GM13976 (cell line): Measurements from ENCODE around the gene RAPH1.

Experiments
- DNase-seq: peaks from one replicate; pipeline ENCODE4 v3.0.0; 2012; ENCODE audit warnings: low spot score
- in situ Hi-C: fragments of 300-500 bp; cut with MboI; formaldehyde crosslinking; loops from one replicate; pipeline ENCODE4 v1.12.0; 2022; ENCODE audit warnings: low sequenced_read_pairs, mixed read lengths, inconsistent platforms; ENCODE audit not compliant: unreplicated experiment
- TF ChIP-seq, protein P1 (sequence below): IDR thresholded peaks from 2 replicates; pipeline ENCODE4 v1.5.1; 2012; ENCODE audit warnings: borderline replicate concordance, mild to moderate bottlenecking; ENCODE audit not compliant: insufficient read depth; ENCODE audit errors: extremely low read depth, missing control alignments, control extremely low read depth

The RAPH1 gene

DNA sequence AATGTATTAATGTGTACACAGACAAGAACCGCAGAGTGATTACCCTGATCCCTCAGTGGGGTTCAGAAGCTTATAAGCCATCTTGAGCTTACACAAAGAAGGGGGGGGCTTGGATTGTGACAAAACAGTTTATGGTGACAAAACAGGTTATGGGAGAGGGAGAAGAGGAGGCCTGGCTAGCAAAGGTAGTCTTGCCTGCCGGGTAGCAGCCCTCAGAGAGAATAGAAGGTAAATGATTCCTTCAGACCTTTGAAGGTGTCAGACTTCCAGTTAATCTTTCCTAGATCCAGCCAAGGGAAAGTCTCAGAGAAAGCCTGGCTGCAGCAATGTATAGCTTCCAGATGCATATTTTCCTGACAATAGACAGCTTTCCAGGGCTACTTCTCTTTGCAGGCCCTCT is 44.6 kb upstream of the RAPH1 start:
- in situ Hi-C loops, result no loop called here
- no peak for DNase-seq
- TF ChIP-seq, protein P1, sequence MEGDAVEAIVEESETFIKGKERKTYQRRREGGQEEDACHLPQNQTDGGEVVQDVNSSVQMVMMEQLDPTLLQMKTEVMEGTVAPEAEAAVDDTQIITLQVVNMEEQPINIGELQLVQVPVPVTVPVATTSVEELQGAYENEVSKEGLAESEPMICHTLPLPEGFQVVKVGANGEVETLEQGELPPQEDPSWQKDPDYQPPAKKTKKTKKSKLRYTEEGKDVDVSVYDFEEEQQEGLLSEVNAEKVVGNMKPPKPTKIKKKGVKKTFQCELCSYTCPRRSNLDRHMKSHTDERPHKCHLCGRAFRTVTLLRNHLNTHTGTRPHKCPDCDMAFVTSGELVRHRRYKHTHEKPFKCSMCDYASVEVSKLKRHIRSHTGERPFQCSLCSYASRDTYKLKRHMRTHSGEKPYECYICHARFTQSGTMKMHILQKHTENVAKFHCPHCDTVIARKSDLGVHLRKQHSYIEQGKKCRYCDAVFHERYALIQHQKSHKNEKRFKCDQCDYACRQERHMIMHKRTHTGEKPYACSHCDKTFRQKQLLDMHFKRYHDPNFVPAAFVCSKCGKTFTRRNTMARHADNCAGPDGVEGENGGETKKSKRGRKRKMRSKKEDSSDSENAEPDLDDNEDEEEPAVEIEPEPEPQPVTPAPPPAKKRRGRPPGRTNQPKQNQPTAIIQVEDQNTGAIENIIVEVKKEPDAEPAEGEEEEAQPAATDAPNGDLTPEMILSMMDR, result no peak

DNA sequence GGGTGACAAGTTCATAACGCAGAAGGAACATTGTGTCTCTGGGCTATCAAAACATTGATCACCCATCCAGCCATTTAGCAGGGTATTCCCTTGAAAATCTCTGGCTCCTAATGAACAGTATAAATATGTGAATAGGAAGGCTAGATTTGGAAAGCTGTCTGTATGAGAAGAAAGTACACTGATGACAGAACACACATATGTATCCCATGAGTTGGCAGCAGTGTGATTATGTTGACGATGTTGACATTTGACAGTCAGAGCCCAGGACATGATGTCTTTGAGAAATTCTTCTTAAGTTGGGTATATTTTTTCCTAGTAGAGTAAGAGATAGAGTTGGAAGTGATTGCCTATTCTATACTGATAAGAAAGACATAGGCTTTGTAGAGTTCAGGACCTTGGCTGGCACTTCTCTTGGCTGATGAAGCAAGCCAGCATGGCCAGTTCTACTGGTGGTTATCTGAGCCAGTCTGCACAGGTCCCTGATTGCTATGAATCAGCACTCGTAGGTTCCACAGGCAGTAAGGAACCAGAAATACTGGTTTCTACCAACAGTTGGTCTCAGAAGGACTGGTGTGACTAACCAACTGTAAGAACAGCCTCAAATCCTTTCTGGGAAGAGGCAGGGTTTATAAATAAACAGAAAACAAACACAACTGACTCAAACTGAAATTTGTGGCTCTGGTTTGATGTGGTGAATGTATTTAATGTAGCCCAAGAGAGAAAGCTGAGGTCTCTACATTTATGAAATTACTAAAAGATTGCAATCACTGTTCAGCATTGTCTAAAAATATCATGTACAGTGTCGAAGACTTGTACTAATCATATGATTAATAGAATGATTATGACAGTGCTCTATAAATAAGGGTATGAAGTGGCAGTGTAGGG is 43.9 kb upstream of the RAPH1 start:
- TF ChIP-seq, protein P1, result no peak
- DNase-seq, result no peak

DNA sequence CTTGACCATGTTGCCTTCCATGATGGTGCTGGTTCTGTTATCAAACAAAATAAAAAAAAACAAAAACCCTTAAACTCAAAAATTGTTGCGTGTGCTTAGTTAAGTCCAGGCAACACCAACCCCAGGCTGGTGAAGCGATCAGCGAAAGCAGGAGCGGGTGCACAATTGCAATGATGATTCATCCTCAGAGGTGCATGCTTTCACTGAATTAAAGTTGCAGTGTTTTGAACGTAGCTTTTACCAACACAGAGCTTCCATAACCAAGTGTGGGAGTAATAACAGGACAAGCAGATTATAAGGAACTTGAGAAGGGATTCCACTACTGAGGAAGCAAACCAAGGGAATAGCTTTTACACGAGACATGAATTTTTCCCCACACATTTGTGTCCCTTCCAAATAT is 39.7 kb upstream of the RAPH1 start:
- TF ChIP-seq, protein P1, result no peak
- in situ Hi-C loops, result no loop called here
- DNase-seq, result no peak

More for the DNA sequence above, 43.9 kb upstream of the RAPH1 start:
- in situ Hi-C loops, result no loop called here

DNA sequence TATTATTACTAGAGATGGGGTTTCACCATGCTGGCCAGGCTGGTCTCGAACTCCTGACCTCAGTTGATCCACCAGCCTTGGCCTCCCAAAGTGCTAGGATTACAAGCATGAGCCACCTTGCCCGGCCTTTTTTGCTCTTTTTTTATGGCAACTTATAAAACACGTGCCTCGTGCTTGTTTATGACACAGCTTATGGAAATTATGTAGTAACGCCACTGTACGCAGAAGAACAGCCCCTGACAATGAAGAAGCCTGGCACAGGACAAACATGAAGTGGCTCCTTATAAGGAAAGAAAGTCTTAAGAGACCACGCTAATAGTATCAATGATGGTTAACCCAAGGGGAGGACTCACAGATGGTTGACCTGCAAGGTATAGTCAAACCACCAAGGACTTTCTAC is 37.2 kb upstream of the RAPH1 start:
- no peak for DNase-seq
- in situ Hi-C loops, result no loop called here
- TF ChIP-seq, protein P1, result no peak

DNA sequence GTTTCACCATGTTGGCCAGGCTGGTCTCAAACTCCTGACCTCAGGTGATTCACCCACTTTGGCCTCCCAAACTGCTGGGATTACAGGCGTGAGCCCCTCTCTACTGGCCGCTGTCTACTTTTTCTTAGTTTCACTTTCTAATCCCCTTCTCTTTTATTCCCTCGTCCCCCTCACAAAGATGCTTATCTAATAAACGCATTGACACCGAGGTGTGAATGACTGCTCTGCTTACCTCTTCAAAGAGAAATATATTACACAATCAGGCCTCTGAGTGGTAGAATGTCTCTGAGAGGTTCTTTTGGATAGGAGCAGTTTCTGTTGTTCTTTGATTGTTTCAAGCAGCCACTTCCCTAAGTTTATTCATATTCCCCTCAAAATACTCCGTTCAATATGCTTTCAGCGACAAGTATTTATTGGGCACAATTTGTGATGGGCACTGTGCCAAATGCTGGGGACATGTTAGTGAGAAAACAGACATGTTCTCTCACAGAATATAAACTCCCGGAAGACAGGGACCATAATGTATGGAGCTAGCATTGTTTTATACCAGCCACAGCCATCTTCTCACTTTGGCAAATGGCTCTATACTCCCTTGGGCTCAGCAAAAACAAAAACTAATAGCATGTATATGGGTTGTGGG is 34.7 kb upstream of the RAPH1 start:
- TF ChIP-seq, protein P1, result no peak
- DNase-seq, result no peak
- in situ Hi-C loops, result no loop called here

DNA sequence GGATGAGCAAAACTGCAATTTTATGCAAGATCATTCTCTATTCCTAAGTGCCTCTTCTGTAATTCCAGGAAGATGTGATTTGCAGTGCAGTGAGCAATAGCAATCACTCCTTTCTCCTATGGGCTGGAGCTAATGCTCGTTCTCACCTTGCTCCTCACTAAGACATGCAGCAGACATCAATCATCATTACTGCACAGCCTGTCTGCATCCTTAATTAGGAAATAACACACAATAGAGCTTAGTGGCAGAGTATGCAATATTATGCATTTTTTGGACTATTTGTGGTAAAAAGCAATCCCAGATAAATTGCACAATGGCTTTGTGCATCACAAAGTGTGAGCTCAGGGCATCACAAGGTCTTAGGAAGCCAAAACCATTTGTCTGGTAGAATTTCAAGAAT is 32.6 kb upstream of the RAPH1 start:
- TF ChIP-seq, protein P1, result no peak
- in situ Hi-C loops, result no loop called here
- DNase-seq, result no peak
